ENCODE results near the gene THAP3. TPM values are rescaled to one million over a fixed set of nuclear protein-coding genes. Genes with fewer than 3 reads are reported as not detected.

Gene THAP3
- polyA plus RNA-seq, 12 donors = 14.1 to 20.4 (median 16.0) TPM; not detected in 1

- no peak for DNase-seq
Measured at GRCh38 chr1:6672558-6672957, 47.9 kb downstream of the THAP3 start.

GRCh38 chr1:6673816-6674398 lies 49.2 kb downstream of the THAP3 start:
- no peak for DNase-seq

DNA sequence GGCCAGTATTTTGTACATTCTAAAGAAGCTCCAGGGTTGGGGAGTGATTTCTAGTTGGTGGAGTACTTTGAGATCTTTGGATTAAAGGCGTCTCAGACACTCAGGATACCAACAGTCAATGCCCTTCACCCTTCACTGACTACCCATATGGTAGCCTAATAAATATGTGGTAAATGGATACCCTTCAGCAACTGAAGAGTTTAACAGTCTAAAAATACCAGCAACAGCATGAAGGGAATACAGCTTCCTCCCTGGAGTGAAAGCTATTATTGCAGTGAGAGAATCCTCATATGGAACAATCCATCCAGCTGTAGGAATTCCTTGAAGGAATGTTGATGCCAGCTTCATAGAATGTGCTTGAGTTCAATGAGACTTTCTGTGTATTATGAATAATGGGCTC lies 50.1 kb downstream of the THAP3 start:
- no peak for DNase-seq

DNA sequence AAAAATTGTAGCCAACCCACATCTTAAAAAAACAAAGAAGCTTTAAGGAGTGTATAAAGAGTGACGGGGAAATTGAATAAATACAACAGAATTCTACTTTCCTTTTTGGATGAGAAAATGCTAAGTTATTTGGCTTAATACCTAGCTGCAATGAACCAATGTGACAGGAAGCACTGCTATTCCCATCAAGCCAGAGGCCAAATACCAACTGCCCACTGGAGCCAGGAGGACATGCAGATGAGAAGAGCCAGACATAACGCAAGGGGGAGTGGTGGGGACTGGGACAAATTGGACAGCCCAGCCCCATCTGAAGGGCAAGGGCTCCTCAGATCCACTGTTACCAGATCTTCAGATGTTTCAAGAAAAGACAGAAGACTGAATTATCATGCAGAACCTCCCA lies 51.3 kb downstream of the THAP3 start:
- DNase-seq = peak; percentile 17

Other genes with a start within 250 kb of the THAP3 start
- 10 to 100 TPM in 11 of 12 donors, not detected in 1; 12.8 to 21.3 (median 15.5) TPM for gene ACOT7, start 231.1 kb upstream of the THAP3 start, polyA plus RNA-seq (ENCODE audit: insufficient read length in 12 of 12)
- 1 to 10 TPM in 2 of 12 donors, under 1 TPM in 5, not detected in 5; 0.08 to 5.2 (median 0.17) TPM for gene HES2, start 204.9 kb upstream of the THAP3 start, polyA plus RNA-seq (ENCODE audit: insufficient read length in 12 of 12)
- 10 to 100 TPM in 1 of 12 donors, 1 to 10 TPM in 9, under 1 TPM in 1, not detected in 1; 0.76 to 46.7 (median 1.4) TPM for gene ESPN, start 200.1 kb upstream of the THAP3 start, polyA plus RNA-seq (ENCODE audit: insufficient read length in 12 of 12)
- 10 to 100 TPM in 4 of 12 donors, 1 to 10 TPM in 7, not detected in 1; 4.6 to 57.6 (median 8.7) TPM for gene TNFRSF25, start 158.7 kb upstream of the THAP3 start, polyA plus RNA-seq (ENCODE audit: insufficient read length in 12 of 12)
- 10 to 100 TPM in 5 of 12 donors, 1 to 10 TPM in 6, not detected in 1; 6.5 to 32.0 (median 9.8) TPM for gene PLEKHG5, start 133.2 kb upstream of the THAP3 start, polyA plus RNA-seq (ENCODE audit: insufficient read length in 12 of 12)
- gene NOL9, start 70.4 kb upstream of the THAP3 start, polyA plus RNA-seq (ENCODE audit: insufficient read length in 12 of 12) = 10 to 100 TPM in 11 of 12 donors, not detected in 1; 11.6 to 26.6 (median 17.1) TPM
- 1 to 10 TPM in 10 of 12 donors, not detected in 2; 3.3 to 7.0 (median 6.2) TPM for gene TAS1R1, start 69.6 kb upstream of the THAP3 start, polyA plus RNA-seq (ENCODE audit: insufficient read length in 12 of 12)
- 10 to 100 TPM in 11 of 12 donors, not detected in 1; 12.0 to 31.4 (median 18.5) TPM for gene ZBTB48, start 44.9 kb upstream of the THAP3 start, polyA plus RNA-seq (ENCODE audit: insufficient read length in 12 of 12)
- 10 to 100 TPM in 11 of 12 donors, not detected in 1; 15.8 to 55.5 (median 32.1) TPM for gene KLHL21, start 22.0 kb upstream of the THAP3 start, polyA plus RNA-seq (ENCODE audit: insufficient read length in 12 of 12)
- gene PHF13, start 11.1 kb upstream of the THAP3 start, polyA plus RNA-seq (ENCODE audit: insufficient read length in 12 of 12) = 10 to 100 TPM in 11 of 12 donors, not detected in 1; 15.1 to 34.6 (median 18.7) TPM
- 10 to 100 TPM in 11 of 12 donors, not detected in 1; 26.9 to 43.3 (median 35.7) TPM for gene DNAJC11, start 76.9 kb downstream of the THAP3 start, polyA plus RNA-seq (ENCODE audit: insufficient read length in 12 of 12)
- 10 to 100 TPM in 11 of 12 donors, not detected in 1; 24.2 to 51.1 (median 44.7) TPM for gene CAMTA1, start 160.6 kb downstream of the THAP3 start, polyA plus RNA-seq (ENCODE audit: insufficient read length in 12 of 12)